Measurements from ENCODE around the gene HDGFL2.

HDGFL2 gene

GRCh38 chr19:4499855-4500254 is 27.8 kb downstream of the HDGFL2 start:
- DNase-seq = no peak

- no peak for DNase-seq
Measured at GRCh38 chr19:4500841-4501591, 28.9 kb downstream of the HDGFL2 start.

GRCh38 chr19:4501691-4502090 is 29.6 kb downstream of the HDGFL2 start:
- DNase-seq = no peak

- DNase-seq = no peak
Measured at GRCh38 chr19:4502282-4503131, 30.4 kb downstream of the HDGFL2 start.

- no peak for DNase-seq
Measured at GRCh38 chr19:4503132-4503824, 31.2 kb downstream of the HDGFL2 start.

- DNase-seq = no peak
Measured at GRCh38 chr19:4503825-4504170, 31.7 kb downstream of the HDGFL2 start.

GRCh38 chr19:4504297-4504701 is 32.2 kb downstream of the HDGFL2 start:
- no peak for DNase-seq

- DNase-seq = no peak
Measured at GRCh38 chr19:4504891-4505569, 32.9 kb downstream of the HDGFL2 start.

GRCh38 chr19:4505570-4506448 is 33.7 kb downstream of the HDGFL2 start:
- no peak for DNase-seq

GRCh38 chr19:4506449-4507149 is 34.5 kb downstream of the HDGFL2 start:
- no peak for DNase-seq

GRCh38 chr19:4507150-4507452 is 35.0 kb downstream of the HDGFL2 start:
- no peak for DNase-seq

- no peak for DNase-seq
Measured at GRCh38 chr19:4507804-4508203, 35.7 kb downstream of the HDGFL2 start.

- DNase-seq = no peak
Measured at GRCh38 chr19:4508698-4509097, 36.6 kb downstream of the HDGFL2 start.

GRCh38 chr19:4510435-4511255 is 38.5 kb downstream of the HDGFL2 start:
- DNase-seq = no peak

GRCh38 chr19:4511300-4512054 is 39.4 kb downstream of the HDGFL2 start:
- DNase-seq = no peak

- no peak for DNase-seq
Measured at GRCh38 chr19:4512070-4512469, 40.0 kb downstream of the HDGFL2 start.

GRCh38 chr19:4513248-4513647 is 41.2 kb downstream of the HDGFL2 start:
- no peak for DNase-seq

- DNase-seq = no peak
Measured at GRCh38 chr19:4515732-4516131, 43.6 kb downstream of the HDGFL2 start.

GRCh38 chr19:4516199-4516938 is 44.3 kb downstream of the HDGFL2 start:
- DNase-seq = no peak
